Activated CD4-positive, alpha-beta T cell treated with anti-CD3 and anti-CD28 coated beads, Interleukin-10, Interleukin-2, amounts not matched to agents 100 ng/mL and 50 ng/mL, durations not matched to agents 16 hours and 8 hours (primary cell): ENCODE measurements around the gene FOXF1.

ENCODE experiments used
- DNase-seq: peaks from one replicate; pipeline ENCODE4 v3.0.0-alpha.2; 2020

Gene FOXF1

DNA sequence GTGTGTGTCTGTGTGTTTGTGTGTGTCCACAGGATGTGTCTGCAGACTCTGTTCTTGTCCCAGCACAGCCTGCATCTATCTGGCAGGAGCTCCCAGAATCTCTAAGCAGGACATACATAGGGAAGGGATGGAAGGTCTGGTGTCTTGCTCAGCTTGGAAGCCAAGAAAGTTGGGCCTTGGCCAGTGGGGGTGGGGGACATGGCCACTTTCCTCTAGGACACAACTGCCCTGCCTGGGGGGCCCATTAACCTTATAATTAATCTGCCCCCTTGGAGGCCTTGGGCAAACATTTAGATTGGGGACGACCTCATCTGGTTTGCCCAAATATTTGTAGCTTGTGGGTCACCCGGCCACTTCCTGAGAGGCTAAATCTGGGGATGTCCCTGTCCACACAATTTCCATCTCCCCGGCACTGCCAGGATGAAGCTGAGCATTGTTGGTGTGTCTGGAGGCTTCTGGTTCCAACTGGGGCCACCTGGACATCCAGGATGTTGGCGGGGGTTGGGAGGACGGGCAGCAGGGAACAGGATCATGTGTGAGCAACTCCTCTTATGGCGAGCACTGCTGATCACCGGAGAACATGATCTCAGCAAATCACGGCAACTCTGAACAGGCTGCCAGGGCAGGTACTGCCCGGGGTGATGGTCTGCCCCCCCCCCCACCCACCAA lies 17.2 kb upstream of the FOXF1 start:
- no peak for DNase-seq

- DNase-seq: no peak
Measured at GRCh38 chr16:86494039-86494564, 16.2 kb upstream of the FOXF1 start.

DNA sequence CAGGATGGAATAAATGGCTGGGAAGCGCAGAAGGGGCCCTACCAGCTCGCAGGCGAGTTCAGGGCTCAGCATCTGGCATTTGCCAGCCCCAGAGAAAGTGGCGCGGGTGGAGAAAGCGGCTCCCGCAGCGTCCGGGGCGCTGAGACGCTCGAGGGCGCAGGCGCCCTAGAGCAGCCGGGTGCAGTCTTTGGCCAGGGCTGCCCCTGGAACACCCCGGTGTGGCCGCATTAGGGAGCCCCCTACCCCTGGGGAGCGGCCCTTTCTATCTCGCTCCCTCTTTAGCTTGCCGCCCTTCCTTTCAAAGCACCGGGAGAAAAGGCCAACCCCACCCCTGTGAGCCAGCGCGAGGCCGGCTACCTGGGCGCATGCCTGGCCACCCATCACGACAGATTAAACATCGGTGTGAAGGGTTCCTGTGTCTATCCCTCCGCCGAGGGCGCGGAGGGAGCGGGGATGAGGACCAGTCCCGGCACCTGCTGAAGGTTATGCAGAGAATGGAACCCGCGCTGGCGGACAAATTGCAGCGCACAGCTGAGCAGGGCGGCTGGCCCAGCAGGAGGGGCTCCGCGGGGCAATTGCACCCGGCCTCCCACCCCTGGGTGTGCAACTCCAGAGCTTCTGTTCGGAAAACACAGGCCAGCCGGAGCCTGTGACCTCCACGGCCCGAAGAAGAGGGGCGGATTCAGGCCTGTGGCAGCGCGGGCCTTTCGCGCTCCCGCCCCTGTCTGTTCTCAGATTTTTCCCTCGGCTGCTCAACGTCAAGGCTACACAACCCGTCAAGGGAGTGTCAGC lies 15.6 kb upstream of the FOXF1 start:
- no peak for DNase-seq

DNA sequence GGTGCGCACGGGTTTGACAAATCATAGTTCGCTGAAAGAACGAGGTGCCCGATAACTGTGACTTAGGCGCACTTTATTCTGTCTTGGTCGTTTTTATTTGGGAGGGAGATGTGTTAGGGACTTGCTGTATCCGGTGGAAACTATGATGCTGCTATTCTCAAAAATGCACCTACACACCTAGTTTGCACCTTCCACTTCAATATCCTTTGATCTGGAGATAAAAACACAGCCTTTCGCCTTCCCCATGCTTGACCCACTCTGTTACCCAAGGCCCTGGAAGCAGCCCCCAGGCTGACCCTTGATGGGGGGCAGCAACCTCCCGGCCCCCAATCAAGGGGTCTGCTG lies 15.0 kb upstream of the FOXF1 start:
- no peak for DNase-seq

GRCh38 chr16:86495756-86496261 lies 14.5 kb upstream of the FOXF1 start:
- no peak for DNase-seq

DNA sequence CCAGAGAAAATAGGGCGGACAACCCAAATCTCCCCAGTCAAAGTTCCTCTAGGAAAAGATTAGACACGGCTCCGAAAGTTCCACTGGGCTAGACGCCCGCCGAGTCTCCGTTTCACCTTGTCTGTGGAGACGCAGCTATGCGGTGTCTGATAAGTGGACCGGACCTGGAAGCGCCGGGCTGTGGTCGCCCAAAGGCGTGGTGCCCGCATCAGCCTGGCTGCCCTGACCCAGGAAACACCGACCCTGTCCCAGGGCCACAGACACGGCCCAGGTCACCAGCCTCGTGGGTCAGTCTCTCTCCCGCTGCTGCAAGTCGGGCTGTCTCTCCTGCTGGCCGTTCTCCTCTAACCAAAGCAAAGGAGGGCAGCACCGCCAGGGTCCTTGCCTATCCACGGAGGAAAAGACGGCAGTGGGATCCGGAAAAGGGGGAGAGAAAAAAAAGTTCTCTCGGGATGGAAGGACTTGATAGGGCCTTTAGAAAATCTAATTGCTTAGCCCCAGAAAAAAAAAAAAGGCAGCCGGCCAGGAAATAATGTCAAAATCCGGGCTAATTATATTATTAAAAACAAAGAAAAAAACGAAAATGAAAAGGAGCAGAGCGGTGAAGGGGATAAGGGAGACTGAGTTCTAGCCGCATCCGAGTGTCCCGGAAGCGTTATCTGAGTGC lies 13.9 kb upstream of the FOXF1 start:
- DNase-seq: no peak

DNA sequence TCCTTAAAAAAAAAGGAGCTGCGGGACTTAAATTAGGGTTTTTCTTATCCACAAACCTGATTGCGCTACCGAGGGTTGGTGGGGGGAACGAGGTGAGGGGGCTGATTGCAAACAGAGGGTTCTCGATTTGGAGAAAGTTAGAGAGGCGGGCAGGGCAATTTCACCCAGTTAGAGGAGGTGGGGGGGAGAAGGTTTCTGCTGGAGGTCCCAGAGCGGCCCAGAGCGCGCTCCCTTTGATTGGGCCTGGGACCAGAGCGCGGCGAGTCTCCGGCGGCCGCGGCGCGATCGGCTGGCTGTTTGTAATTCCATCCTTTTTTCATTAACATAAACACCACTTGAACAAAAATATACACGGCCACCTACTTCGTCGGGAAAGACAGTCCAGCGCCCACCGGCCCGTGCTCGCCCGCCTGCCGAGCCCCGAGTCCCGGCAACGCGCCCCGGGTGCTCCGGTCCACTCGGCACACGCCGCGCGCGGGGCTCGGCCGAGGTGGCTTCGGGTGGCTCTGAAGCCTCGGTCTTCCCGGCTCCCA lies 13.3 kb upstream of the FOXF1 start:
- DNase-seq: no peak

DNA sequence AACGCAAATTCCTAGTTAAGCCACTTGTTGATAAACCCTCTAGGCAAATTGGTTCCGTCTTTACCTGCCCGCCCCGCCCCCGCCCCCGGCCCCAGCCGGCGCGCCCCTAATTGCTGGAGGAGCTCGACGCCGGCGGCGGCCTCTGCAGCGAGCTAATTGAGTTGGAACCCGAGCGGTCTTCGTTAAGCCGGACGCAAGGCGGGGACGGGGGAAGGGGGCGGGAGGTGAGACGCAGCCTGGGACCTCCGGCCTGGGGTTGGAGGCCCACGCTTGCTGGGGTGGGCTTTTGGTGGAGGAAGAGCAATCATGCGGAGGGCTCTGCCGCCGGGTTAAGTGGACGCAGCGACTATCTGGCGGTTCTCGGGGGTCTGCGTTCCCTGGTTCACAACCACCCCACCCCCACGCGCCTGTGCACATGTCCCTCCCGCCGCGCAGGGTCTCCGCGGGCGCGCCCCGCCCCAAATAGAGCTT lies 12.7 kb upstream of the FOXF1 start:
- no peak for DNase-seq

DNA sequence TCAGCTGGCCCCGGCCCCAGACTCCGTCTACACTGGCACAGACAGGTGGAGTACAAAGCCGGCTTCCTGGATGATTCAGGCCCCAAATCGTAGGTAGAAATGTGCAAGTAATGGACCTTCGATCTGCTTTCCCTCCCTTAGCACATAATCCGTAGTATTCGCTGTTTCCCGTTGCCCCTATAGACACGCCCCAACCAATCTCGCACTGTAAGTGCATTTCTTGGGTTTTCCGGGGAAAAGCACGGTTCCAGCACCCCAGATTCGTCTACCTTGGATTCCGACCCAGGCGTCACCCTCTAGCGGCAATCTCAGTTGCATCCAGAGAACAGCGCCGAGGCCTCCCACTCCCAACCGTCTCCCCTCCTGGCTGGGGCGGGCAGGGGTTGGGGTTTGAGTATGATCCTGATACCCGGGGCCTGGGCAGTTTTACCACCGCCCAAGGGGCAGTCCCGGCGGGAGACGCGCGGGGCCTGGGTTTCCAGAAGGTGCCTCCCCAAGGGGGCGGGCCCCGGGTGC lies 12.1 kb upstream of the FOXF1 start:
- DNase-seq: no peak

- DNase-seq: no peak
Measured at GRCh38 chr16:86498671-86499439, 11.5 kb upstream of the FOXF1 start.

DNA sequence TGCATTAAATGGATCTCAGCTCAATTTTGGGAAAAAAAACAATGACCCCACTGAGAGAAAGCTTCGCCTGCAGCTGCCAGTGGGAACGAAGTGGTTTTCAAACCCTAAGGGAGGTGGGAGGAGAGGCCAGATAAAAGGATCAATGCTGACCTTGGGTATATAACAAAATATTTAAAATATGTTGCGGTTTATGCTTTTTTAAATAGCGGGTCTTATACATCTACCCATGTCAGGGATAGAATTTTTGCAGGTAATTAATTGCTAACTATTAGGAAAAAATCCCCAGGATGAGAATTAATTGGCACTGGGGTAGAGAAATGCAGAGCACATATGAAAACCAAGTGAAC lies 10.9 kb upstream of the FOXF1 start:
- DNase-seq: no peak

DNA sequence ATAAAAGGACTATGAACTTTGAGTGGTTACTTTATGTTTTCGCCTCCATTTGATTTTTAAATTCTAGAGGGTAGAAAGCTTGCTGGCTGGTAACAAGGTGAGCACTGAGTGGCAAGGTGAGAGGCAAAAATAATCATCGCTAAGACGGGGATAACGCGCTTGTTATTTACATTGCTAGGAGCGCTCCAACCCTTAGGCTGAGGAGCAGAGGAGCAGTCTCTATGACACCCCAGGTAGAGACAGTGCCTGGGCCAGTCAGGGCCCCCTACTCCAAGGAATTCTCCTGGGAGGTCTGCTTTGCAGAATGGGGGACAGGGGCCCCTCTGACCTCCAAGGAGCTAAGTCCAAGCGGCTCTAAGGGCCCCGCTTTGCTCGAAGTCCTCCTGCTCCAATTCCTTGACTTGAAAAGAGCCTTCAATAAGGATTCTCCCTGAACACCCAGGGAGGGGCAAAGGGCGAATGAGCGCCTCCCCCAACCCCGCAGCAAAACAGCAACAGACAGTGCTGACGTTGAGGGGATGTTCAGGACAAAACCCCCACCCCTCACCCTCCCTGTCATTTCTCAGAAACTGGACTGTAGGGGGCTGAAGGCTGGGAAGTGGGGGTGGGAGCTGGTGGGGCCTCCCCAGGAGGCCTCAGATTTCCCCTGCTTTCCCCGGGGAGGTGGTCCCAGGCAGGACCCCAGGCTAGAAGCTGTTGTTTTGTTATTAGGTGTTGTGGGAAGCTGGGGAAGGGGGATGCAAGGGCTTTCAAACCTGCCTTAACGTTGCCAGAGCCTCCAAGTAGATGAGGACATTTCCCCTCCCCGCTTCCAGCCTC lies 10.2 kb upstream of the FOXF1 start:
- no peak for DNase-seq

- DNase-seq: no peak
Measured at GRCh38 chr16:86500708-86501510, 9.4 kb upstream of the FOXF1 start.

- no peak for DNase-seq
Measured at GRCh38 chr16:86501989-86502855, 8.1 kb upstream of the FOXF1 start.

GRCh38 chr16:86502856-86503748 lies 7.2 kb upstream of the FOXF1 start:
- DNase-seq: no peak

DNA sequence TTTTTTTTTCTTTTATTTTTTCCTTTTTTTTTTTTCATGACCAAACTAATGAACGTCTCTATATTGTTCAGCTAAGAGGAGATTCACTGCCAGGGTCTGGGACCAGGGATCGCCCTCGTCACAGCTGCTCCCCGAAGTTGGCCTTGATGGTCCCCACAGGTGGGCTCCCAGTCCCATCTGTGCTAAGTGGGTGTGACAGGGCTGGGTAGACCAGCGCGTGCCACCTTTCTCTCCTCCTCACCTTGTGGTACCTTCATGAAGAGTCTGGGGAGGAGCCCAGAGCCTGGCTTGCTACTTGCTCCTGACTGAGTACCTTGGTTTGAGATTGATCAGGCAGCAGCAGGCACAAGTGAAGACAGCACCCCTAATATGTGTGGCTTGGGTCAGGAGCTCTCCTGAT lies 6.5 kb upstream of the FOXF1 start:
- DNase-seq: no peak

DNA sequence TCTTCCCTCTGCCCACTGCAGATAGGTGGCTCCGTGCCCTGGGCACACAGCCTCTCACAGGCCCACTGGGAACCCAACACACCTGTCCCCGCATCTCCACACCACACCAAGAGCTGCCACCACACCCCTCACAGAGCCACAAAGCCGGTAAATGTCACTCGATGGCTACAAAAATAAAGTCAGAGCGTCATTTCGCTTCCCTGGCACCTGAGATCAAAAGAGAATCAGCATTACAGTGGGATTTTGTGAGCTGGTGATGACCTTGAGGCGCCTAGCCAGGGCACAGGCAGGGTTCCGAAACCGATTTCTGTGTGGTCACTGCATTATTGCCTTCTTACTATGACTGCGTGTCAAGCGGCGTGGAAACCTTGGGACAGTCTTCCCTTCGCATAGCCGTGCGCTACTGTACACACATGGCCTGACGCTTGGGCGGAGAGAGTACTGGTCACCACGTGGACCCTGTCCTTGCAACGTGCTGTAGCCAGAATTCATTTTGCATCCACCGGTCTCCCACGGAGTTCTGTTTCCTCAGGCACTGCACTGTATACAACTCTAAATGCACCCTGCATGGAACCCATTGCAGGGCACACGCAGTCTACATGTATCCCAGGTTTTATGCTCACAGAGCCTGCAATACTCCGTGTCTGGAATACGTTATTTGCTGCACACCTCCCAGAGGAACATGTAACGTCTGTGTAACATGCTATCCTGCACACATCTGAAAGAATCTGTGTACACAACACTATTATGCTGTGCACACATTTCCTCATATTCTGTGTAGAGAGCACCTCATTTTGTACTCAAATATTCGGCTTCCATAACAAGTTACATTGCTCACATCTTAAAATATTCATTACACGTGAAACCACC lies 5.8 kb upstream of the FOXF1 start:
- no peak for DNase-seq
